SH-SY5Y (cell line): ENCODE measurements around the gene UTS2R.

Experiments
- GATA2 ChIP-seq: IDR thresholded peaks from 2 replicates; pipeline ENCODE4 v1.6.1; 2011; ENCODE audit warnings: mild to moderate bottlenecking, low read depth, low read length
- GATA3 ChIP-seq: IDR thresholded peaks from 2 replicates; pipeline ENCODE4 v1.6.1; 2011; ENCODE audit warnings: low read depth, mild to moderate bottlenecking, low read length, moderate library complexity

- no peak for TF ChIP-seq GATA2
- TF ChIP-seq GATA3: no peak
These were observed 33.5 kb downstream of the UTS2R start for GRCh38 chr17:82405051-82405450.
